Measurements from ENCODE around the gene EHF.
A peak's percentile ranks its signal among the peaks of the same experiment; 100 is the strongest.

The EHF gene

DNA sequence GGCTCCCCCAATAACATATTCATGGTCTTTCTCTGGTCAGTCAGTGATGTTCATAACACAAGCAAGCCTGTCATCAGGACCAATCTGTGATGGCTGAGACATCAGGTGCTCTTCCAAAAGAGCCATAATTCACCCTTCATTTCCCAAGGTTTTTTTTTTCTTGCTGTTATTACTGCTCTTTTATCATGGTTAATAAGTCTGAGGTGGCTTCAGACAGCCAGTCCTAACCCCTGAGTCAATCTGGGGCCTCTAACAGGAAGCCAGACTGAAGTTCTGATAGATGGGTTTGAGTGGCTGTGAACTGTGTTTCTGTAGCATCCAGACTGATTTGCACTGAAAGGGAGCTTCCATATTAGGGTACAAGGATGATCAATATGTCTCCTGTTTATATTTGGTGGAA, 8.8 kb downstream of the EHF start:
- H3K4me3 ChIP-seq (ENCODE audit: low read depth, low read length) = no peak overlapping the region
- H3K4me1 ChIP-seq = peaks cover 21% of the 10 kb centered on the region
- H3K27me3 ChIP-seq (ENCODE audit: control insufficient read depth, insufficient read depth, low read length) = no peaks in the 10 kb centered on the region
- TF ChIP-seq, protein P1, sequence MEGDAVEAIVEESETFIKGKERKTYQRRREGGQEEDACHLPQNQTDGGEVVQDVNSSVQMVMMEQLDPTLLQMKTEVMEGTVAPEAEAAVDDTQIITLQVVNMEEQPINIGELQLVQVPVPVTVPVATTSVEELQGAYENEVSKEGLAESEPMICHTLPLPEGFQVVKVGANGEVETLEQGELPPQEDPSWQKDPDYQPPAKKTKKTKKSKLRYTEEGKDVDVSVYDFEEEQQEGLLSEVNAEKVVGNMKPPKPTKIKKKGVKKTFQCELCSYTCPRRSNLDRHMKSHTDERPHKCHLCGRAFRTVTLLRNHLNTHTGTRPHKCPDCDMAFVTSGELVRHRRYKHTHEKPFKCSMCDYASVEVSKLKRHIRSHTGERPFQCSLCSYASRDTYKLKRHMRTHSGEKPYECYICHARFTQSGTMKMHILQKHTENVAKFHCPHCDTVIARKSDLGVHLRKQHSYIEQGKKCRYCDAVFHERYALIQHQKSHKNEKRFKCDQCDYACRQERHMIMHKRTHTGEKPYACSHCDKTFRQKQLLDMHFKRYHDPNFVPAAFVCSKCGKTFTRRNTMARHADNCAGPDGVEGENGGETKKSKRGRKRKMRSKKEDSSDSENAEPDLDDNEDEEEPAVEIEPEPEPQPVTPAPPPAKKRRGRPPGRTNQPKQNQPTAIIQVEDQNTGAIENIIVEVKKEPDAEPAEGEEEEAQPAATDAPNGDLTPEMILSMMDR (IDR thresholded peaks at IDR 0.05) = no peak
- no peaks in the 10 kb centered on the region for H3K9me3 ChIP-seq (ENCODE audit: control insufficient read depth, low read length)
- H3K36me3 ChIP-seq (ENCODE audit: control insufficient read depth, insufficient read depth, low read length) = no peaks in the 10 kb centered on the region
- H2AFZ ChIP-seq = no peak overlapping the region
- H3K4me2 ChIP-seq (ENCODE audit: low read length) = no peak overlapping the region
- no peaks in the 10 kb centered on the region for H3K79me2 ChIP-seq
- no peak overlapping the region for H3K9ac ChIP-seq
- no peak overlapping the region for H3K27ac ChIP-seq

DNA sequence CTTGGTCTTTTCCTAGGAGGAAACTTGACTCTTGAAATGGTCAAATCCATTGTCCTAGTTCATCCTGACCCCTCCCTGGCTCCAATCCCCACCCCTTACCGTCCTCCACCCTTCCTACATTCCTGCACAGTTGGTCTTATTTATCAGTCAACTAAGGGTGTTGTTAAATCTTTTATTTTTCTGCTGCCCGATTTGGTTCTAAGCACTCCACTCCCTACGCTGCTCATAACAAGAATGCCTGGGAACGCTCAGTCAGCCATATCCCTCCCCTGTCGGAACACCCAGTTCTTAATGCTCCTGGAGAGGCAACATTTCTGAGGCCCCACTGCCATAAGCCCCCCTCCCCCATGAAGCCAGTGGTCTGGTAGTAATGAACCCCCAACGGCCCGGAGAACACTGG, 9.7 kb downstream of the EHF start:
- Histone ChIP-seq H2AFZ (no peak overlapping the region), H3K4me1 (peaks cover 21% of the 10 kb centered on the region), H3K9ac (no peak overlapping the region), H3K27me3 (ENCODE audit: control insufficient read depth, insufficient read depth, low read length) (no peaks in the 10 kb centered on the region), H3K79me2 (no peaks in the 10 kb centered on the region), H3K9me3 (ENCODE audit: control insufficient read depth, low read length) (no peaks in the 10 kb centered on the region), H3K4me3 (ENCODE audit: low read depth, low read length) (no peak overlapping the region), H3K27ac (no peak overlapping the region), H3K36me3 (ENCODE audit: control insufficient read depth, insufficient read depth, low read length) (no peaks in the 10 kb centered on the region), H3K4me2 (ENCODE audit: low read length) (no peak overlapping the region)
- TF ChIP-seq, protein P1 (IDR thresholded peaks at IDR 0.05) = no peak

DNA sequence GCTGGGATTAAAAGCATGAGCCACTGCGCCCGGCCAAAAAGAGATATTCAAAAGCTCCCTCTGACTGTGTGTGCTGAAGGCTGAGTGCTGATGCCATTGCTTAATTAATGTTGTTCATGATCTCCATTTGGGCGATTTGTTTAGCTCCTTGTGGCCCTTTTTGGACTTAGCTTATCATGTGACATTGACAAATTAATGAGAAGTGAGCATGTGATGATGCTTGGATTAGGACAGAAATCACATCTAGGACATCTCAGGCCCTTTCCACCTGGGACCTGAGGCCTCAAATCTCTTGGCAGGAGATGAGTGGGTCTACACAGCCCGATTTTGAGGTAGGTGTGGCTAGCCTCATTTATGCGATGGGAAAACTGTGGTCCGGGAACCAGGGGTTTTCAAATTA, 10.4 kb downstream of the EHF start:
- Histone ChIP-seq H3K4me1 (peaks cover 21% of the 10 kb centered on the region), H3K9me3 (ENCODE audit: control insufficient read depth, low read length) (no peaks in the 10 kb centered on the region), H3K27me3 (ENCODE audit: control insufficient read depth, insufficient read depth, low read length) (no peaks in the 10 kb centered on the region), H3K4me2 (ENCODE audit: low read length) (peak overlapping the region; percentile 5), H3K4me3 (ENCODE audit: low read depth, low read length) (no peak overlapping the region), H2AFZ (peak overlapping the region; percentile 73), H3K27ac (peak overlapping the region; percentile 79), H3K36me3 (ENCODE audit: control insufficient read depth, insufficient read depth, low read length) (no peaks in the 10 kb centered on the region), H3K79me2 (no peaks in the 10 kb centered on the region), H3K9ac (no peak overlapping the region)
- TF ChIP-seq, protein P1 (IDR thresholded peaks at IDR 0.05) = no peak

GRCh38 chr11:34631737-34632104, 10.8 kb downstream of the EHF start:
- no peaks in the 10 kb centered on the region for H3K27me3 ChIP-seq (ENCODE audit: control insufficient read depth, insufficient read depth, low read length)
- H3K4me3 ChIP-seq (ENCODE audit: low read depth, low read length) = peak overlapping the region; percentile 6
- no peak overlapping the region for H3K9ac ChIP-seq
- peak overlapping the region; percentile 79 for H3K27ac ChIP-seq
- H3K9me3 ChIP-seq (ENCODE audit: control insufficient read depth, low read length) = no peaks in the 10 kb centered on the region
- no peaks in the 10 kb centered on the region for H3K79me2 ChIP-seq
- H3K36me3 ChIP-seq (ENCODE audit: control insufficient read depth, insufficient read depth, low read length) = no peaks in the 10 kb centered on the region
- H3K4me1 ChIP-seq = peaks cover 21% of the 10 kb centered on the region
- peak overlapping the region; percentile 5 for H3K4me2 ChIP-seq (ENCODE audit: low read length)
- peak overlapping the region; percentile 73 for H2AFZ ChIP-seq
- TF ChIP-seq, protein P1 (IDR thresholded peaks at IDR 0.05) = no peak

- Histone ChIP-seq H3K4me2 (ENCODE audit: low read length) (peak overlapping the region; percentile 34), H3K36me3 (ENCODE audit: control insufficient read depth, insufficient read depth, low read length) (no peaks in the 10 kb centered on the region), H3K4me3 (ENCODE audit: low read depth, low read length) (peak overlapping the region; percentile 6), H3K9ac (no peak overlapping the region), H3K79me2 (no peaks in the 10 kb centered on the region), H3K9me3 (ENCODE audit: control insufficient read depth, low read length) (no peaks in the 10 kb centered on the region), H3K4me1 (peaks cover 21% of the 10 kb centered on the region), H3K27ac (peak overlapping the region; percentile 79), H2AFZ (peak overlapping the region; percentile 56), H3K27me3 (ENCODE audit: control insufficient read depth, insufficient read depth, low read length) (no peaks in the 10 kb centered on the region)
- TF ChIP-seq, protein P1 (IDR thresholded peaks at IDR 0.05) = no peak
Measured at GRCh38 chr11:34632105-34632791, 11.4 kb downstream of the EHF start.
